Esophagus squamous epithelium (tissue), 4 donors: ENCODE measurements around the gene AP4E1.

Experiments
- CTCF ChIP-seq, 6 experiments: fragments of 450-650 bp in 4 of 6; fragments of 200-600 bp in 2 of 6; sonication (generic) in 2 of 6; IDR thresholded peaks; one replicate each; pipeline ENCODE4 v1.5.1; 2016 to 2019; ENCODE audit warnings: antibody characterized with exemption in 6 of 6, mild to moderate bottlenecking in 4 of 6, moderate library complexity in 4 of 6
- POLR2A ChIP-seq, 4 donors: fragments of 450-650 bp; IDR thresholded peaks; one replicate each; pipeline ENCODE4 v1.6.1; 2017; ENCODE audit warnings: antibody characterized with exemption in 4 of 4, mild to moderate bottlenecking in 4 of 4, moderate library complexity in 3 of 4

GRCh38 chr15:50943638-50944037, 35.2 kb downstream of the AP4E1 start:
- TF ChIP-seq CTCF (IDR thresholded peaks at IDR 0.05) (no peak), POLR2A (IDR thresholded peaks at IDR 0.05) (no peak)
